Thyroid gland (tissue), 4 donors: ENCODE results near the gene KCTD19. TPM values are rescaled to one million over a fixed set of nuclear protein-coding genes. Genes with fewer than 3 reads are reported as not detected.

ENCODE experiments used
- DNase-seq, 2 donors: peaks; one replicate each; pipeline ENCODE4 v3.0.0-alpha.2; 2019
- H3K27ac ChIP-seq, 3 donors: fragments of 200-600 bp; sonication (generic); 1 replicate in 2 of 3; 2 replicates in 1 of 3; pipeline ENCODE4 v1.5.1; 2016 to 2019; ENCODE audit warnings: mild to moderate bottlenecking in 1 of 3, moderate library complexity in 1 of 3
- H3K27me3 ChIP-seq: fragments of 200-600 bp; sonication (generic); one replicate; pipeline ENCODE4 v1.5.1; 2019
- H3K36me3 ChIP-seq, 2 donors: fragments of 200-600 bp; sonication (generic); one replicate each; pipeline ENCODE4 v1.5.1; 2016 to 2019
- H3K4me1 ChIP-seq, 2 donors: fragments of 200-600 bp; sonication (generic); one replicate each; pipeline ENCODE4 v1.5.1; 2017 to 2019
- H3K4me3 ChIP-seq, 3 donors: fragments of 200-600 bp; sonication (generic); replicated peaks in 1 of 3; 1 replicate in 2 of 3; 2 replicates in 1 of 3; pipeline ENCODE4 v1.5.1; 2016; ENCODE audit warnings: mild to moderate bottlenecking in 1 of 3
- H3K9me3 ChIP-seq: fragments of 200-600 bp; sonication (generic); one replicate; pipeline ENCODE4 v1.5.1; 2017
- CTCF ChIP-seq, 6 experiments: fragments of 200-600 bp in 3 of 6; fragments of 450-650 bp in 3 of 6; sonication (generic) in 3 of 6; IDR thresholded peaks; one replicate each; pipeline ENCODE4 v1.5.1; 2016 to 2019; ENCODE audit warnings: antibody characterized with exemption in 6 of 6, mild to moderate bottlenecking in 2 of 6, inconsistent platforms in 1 of 6, moderate library complexity in 1 of 6
- POLR2A ChIP-seq, 2 donors: fragments of 450-650 bp; IDR thresholded peaks; one replicate each; pipeline ENCODE4 v1.6.1; 2017; ENCODE audit warnings: antibody characterized with exemption in 2 of 2, mild to moderate bottlenecking in 2 of 2, moderate library complexity in 1 of 2
- WGBS, 2 donors: methylation state at CpG; one replicate each; pipeline ENCODE4 v1.1.5; 2017; 5-methylcytosine and 5-hydroxymethylcytosine counted together
- intact Hi-C: fragments of 100-400 bp; cut with DNase I; formaldehyde crosslinking; loops from one replicate; pipeline ENCODE4 v1.15.1; 2023
- total RNA-seq, 4 donors: library from RNA; depleted of rRNA; stranded (reverse); fragments of >200 nt; gene quantifications; one replicate each; pipeline ENCODE4 v1.2.3, GENCODE V29; 2016

KCTD19 gene
- total RNA-seq, 4 donors from 2014 or later: 2.6 TPM; not detected in 3

GRCh38 chr16:67250045-67250327 is 76.6 kb downstream of the KCTD19 start:
- no peak for TF ChIP-seq POLR2A (IDR thresholded peaks at IDR 0.05)
- no peak for TF ChIP-seq CTCF (IDR thresholded peaks at IDR 0.05)
- H3K27ac ChIP-seq: no peak overlapping the region
- intact Hi-C loops: no loop called here
- no peak for DNase-seq
- 73 to 74% methylated on average over 4 of the region's 4 CpGs for WGBS, 2 donors
- H3K9me3 ChIP-seq: no peaks in the 10 kb centered on the region
- H3K27me3 ChIP-seq: no peaks in the 10 kb centered on the region
- no peak overlapping the region for H3K4me3 ChIP-seq
- H3K36me3 ChIP-seq: no peaks in the 10 kb centered on the region
- H3K4me1 ChIP-seq: peaks cover 23 to 28% of the 10 kb centered on the region in 2 donors

GRCh38 chr16:67249178-67250044 is 77.1 kb downstream of the KCTD19 start:
- H3K27me3 ChIP-seq: no peaks in the 10 kb centered on the region
- intact Hi-C loops: no loop called here
- peak overlapping the region in 1 of 3 donors; percentile 27 for H3K4me3 ChIP-seq
- peaks cover 28 to 34% of the 10 kb centered on the region in 2 donors for H3K4me1 ChIP-seq
- 22 to 34% methylated on average over 12 to 20 of the region's 22 CpGs for WGBS, 2 donors
- TF ChIP-seq POLR2A (IDR thresholded peaks at IDR 0.05) (no peak), CTCF (IDR thresholded peaks at IDR 0.05) (no peak)
- no peaks in the 10 kb centered on the region for H3K9me3 ChIP-seq
- H3K36me3 ChIP-seq: no peaks in the 10 kb centered on the region
- DNase-seq: no peak
- H3K27ac ChIP-seq: no peak overlapping the region

GRCh38 chr16:67248401-67249177 is 78.0 kb downstream of the KCTD19 start, which contains the start of gene SLC9A5:
Gene SLC9A5 (plus strand): TSS chr16:67248979. CDS start chr16:67249015, 36 bp downstream.
- intact Hi-C loops: no loop called here
- no peak for DNase-seq
- H3K27me3 ChIP-seq: no peaks in the 10 kb centered on the region

DNA sequence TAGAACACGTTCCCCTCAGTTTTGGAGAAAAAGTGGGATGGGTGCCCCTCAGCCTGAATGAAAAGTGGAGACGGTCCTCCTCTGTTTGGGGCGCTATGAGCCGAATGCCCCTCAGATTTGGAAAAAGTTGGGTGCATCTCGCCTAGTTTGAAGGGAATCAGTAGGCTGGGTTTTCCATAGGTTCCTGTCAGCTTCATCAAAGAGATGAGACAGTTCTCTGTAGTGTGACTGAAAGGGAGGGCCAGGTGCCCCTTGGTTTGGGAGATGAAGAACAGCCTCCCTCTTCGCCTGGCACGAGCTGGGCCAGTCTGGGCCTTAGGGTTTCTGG is 78.5 kb downstream of the KCTD19 start:
- Histone ChIP-seq H3K4me1 (peaks cover 28 to 46% of the 10 kb centered on the region in 2 donors), H3K36me3 (no peaks in the 10 kb centered on the region), H3K9me3 (no peaks in the 10 kb centered on the region), H3K27ac (no peak overlapping the region), H3K4me3 (peak overlapping the region in 1 of 3 donors; percentile 27), H3K27me3 (no peaks in the 10 kb centered on the region)
- TF ChIP-seq CTCF (IDR thresholded peaks at IDR 0.05): no peak
- TF ChIP-seq POLR2A (IDR thresholded peaks at IDR 0.05): no peak
- WGBS, 2 donors: 5 to 8% methylated on average over 5 to 7 of the region's 7 CpGs
- DNase-seq: no peak
- intact Hi-C loops: no loop called here

More at GRCh38 chr16:67248401-67249177, 78.0 kb downstream of the KCTD19 start, which contains the start of gene SLC9A5:
- WGBS, 2 donors: 0 to 2% methylated on average over 12 to 21 of the region's 75 CpGs
- TF ChIP-seq CTCF (IDR thresholded peaks at IDR 0.05): peak in 1 of 6 experiments; percentile 23
- TF ChIP-seq POLR2A (IDR thresholded peaks at IDR 0.05): no peak
- H3K4me1 ChIP-seq: peaks cover 28 to 41% of the 10 kb centered on the region in 2 donors
- peak within 1 kb of the TSS in 1 of 3 donors; percentile 27 for H3K4me3 ChIP-seq
- no peaks in the 10 kb centered on the region for H3K36me3 ChIP-seq
- no peaks in the 10 kb centered on the region for H3K9me3 ChIP-seq
- no peak within 1 kb of the TSS for H3K27ac ChIP-seq
